ENCODE data around the gene ZNF280A.

The ZNF280A gene

GRCh38 chr22:22520020-22520656 lies at the start of gene ZNF280A:
ZNF280A (minus strand) TSS chr22:22520270; CDS start chr22:22515630, 4,640 bp downstream.
- no peak for DNase-seq (ENCODE audit: low read depth)

- no peak for DNase-seq (ENCODE audit: low read depth)
Measured at GRCh38 chr22:22569218-22569617, 49.1 kb upstream of the ZNF280A start.

- DNase-seq (ENCODE audit: low read depth) = no peak
Measured at GRCh38 chr22:22565981-22566380, 45.9 kb upstream of the ZNF280A start.

GRCh38 chr22:22558972-22559603 lies 39.0 kb upstream of the ZNF280A start, which contains the start of gene PRAME:
PRAME (minus strand) TSS chr22:22559265; CDS start chr22:22556832, 2,433 bp downstream.
- DNase-seq (ENCODE audit: low read depth) = peak; percentile 72

- DNase-seq (ENCODE audit: low read depth) = no peak
Measured at GRCh38 chr22:22558071-22558971, 38.3 kb upstream of the ZNF280A start.

- no peak for DNase-seq (ENCODE audit: low read depth)
Measured at GRCh38 chr22:22556995-22557925, 37.2 kb upstream of the ZNF280A start.

GRCh38 chr22:22556578-22556977 lies 36.5 kb upstream of the ZNF280A start:
- DNase-seq (ENCODE audit: low read depth) = no peak

GRCh38 chr22:22555596-22555995 lies 35.5 kb upstream of the ZNF280A start:
- DNase-seq (ENCODE audit: low read depth) = no peak

GRCh38 chr22:22554587-22555284 lies 34.7 kb upstream of the ZNF280A start:
- no peak for DNase-seq (ENCODE audit: low read depth)

- DNase-seq (ENCODE audit: low read depth) = no peak
Measured at GRCh38 chr22:22553735-22554586, 33.9 kb upstream of the ZNF280A start.

- DNase-seq (ENCODE audit: low read depth) = no peak
Measured at GRCh38 chr22:22553141-22553540, 33.1 kb upstream of the ZNF280A start.

GRCh38 chr22:22552630-22553029 lies 32.6 kb upstream of the ZNF280A start:
- DNase-seq (ENCODE audit: low read depth) = no peak

- DNase-seq (ENCODE audit: low read depth) = no peak
Measured at GRCh38 chr22:22550789-22551434, 30.8 kb upstream of the ZNF280A start.

GRCh38 chr22:22548910-22549309 lies 28.8 kb upstream of the ZNF280A start:
- no peak for DNase-seq (ENCODE audit: low read depth)

GRCh38 chr22:22548317-22548716 lies 28.2 kb upstream of the ZNF280A start:
- DNase-seq (ENCODE audit: low read depth) = no peak

GRCh38 chr22:22547692-22548300 lies 27.7 kb upstream of the ZNF280A start:
- DNase-seq (ENCODE audit: low read depth) = no peak

- DNase-seq (ENCODE audit: low read depth) = no peak
Measured at GRCh38 chr22:22547226-22547625, 27.2 kb upstream of the ZNF280A start.

- no peak for DNase-seq (ENCODE audit: low read depth)
Measured at GRCh38 chr22:22546490-22546889, 26.4 kb upstream of the ZNF280A start.

- DNase-seq (ENCODE audit: low read depth) = no peak
Measured at GRCh38 chr22:22545084-22545483, 25.0 kb upstream of the ZNF280A start.
